NK-92 (cell line): Measurements from ENCODE around the gene FAF1.
"Not testable (repeated sequence)": the region's sequence is repeated elsewhere in the genome, so short reads cannot be mapped to it uniquely, and the experiment has no call there.

ENCODE experiments used
- DNase-seq: peaks from one replicate; lab custom pipeline; 2025; ENCODE audit not compliant: unreplicated experiment; lab: John Stamatoyannopoulos, UW

The FAF1 gene

DNA sequence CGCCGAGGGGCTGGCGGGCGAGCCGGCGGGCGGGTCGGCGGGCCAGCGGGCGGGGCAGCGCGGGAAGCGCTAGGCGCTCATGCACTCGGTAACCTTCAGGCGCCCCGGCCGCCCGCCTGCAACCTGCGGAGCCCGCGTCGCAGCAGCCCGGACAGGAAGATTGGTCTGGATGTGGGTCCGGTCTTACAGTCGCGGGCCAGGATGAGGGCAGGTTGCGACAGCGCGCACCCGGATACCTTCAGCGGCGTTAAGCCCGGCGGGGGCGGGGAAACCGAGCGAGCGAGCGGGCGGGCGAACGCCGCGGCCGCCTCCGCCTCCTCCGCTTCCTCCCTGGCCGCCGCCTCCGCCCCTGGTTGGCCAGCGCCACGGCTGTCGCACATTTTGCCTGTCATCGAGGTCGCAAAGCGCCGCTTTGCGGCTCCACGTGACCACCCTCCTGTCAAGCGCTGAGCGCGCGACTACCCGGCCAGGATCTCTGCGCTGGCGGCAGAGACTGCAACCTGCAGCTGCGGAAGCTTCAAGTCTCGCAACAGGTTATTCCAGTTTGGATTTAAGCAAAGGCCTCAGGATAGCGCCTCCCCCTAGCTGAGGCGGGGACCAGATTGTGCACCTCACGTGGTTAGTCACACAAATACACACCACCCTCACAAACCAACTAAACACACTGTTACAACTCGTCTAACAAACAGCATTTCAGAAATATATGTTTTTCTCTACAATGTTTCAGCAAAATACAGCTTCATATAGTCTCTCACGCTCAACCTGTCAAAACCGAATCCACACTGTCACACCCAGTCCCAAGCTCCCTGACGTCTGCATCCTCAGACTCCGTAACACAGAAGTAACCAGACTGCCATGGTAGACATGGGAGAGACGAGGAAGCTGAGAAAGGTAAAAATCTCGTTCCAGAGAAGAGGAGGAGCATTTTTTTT is at the start of gene FAF1:
FAF1 (minus strand) TSS at position 355 of the 932 bp plus-strand sequence. CDS start 456 bp downstream, outside the sequence.
- peak; percentile 87 for DNase-seq

DNA sequence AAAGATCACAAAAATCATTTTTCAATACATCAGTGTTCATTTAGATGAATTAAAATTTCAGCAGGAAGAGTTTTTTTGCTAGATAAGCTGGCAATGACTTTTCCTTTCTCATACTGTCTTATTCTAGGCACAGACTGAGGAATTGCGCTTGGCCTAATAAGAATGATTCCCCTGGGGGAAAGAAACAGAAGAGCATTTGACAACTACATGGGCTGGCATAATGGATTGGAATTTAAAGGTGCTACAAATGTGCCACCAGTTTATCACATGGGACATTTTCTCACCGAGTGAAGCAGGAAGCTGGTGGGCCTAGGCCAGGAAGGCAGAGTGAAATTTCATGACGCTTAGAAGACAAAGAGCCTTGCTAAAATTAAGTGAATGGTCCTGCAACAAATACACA is 49.3 kb upstream of the FAF1 start:
- no peak for DNase-seq

DNA sequence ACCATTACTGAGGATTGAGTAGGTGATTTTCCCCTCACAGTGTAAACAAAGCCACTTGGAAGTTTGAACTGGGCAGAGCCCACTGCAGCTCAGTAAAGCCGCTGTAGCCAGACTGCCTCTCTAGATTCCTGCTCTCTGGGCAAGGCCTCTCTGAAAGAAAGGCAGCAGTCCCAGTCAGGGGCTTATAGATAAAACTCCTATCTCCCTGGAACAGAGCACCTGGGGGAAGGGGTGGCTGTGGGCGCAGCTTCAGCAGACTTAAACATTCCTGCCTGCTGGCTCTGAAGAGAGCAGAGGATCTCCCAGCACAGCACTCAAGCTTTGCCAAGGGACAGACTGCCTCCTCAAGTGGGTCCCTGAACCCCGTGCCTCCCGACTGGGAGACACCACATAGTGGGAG is 45.5 kb upstream of the FAF1 start:
- DNase-seq = not testable (repeated sequence)

- DNase-seq = no peak
Measured at GRCh38 chr1:51002516-51002915, 42.4 kb upstream of the FAF1 start.

DNA sequence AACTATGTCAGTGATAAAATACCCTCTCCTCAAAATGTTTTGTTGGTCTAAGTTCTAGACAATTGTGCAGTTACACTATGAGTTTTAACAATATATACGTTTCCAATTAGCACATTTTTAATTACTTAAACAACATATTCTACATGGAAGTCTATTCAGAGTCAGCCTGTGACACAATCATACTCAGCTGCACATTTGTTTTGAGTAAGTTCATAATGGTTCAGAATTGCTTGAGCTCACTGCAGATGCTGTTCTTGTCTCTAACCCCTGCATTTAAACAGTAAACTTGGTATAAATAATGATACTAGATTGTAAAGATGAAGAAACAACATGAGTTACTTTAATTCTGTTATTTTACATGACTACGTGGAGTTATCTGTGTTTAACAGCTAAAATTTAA is 40.6 kb upstream of the FAF1 start:
- DNase-seq = no peak

DNA sequence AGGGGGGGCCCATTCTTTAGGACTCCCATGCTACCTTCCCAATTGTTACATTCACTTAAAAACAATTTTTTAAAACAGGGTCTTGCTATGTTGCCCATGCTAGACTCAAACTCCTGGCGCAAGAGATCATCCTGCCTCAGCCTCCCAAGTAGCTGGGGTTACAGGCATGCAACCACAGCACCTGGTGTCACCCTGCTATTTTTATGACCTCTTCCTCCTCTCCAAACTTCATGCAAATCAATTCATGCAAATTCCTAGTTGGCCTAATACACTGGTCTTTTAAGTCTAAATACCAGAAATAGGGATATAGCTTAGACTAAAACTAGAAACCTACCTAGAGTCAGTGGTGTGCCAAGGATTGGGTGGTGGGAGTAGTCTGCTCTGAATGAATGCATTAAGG is 40.1 kb upstream of the FAF1 start:
- no peak for DNase-seq

GRCh38 chr1:50999375-50999774 is 39.3 kb upstream of the FAF1 start:
- DNase-seq = not testable (repeated sequence)

DNA sequence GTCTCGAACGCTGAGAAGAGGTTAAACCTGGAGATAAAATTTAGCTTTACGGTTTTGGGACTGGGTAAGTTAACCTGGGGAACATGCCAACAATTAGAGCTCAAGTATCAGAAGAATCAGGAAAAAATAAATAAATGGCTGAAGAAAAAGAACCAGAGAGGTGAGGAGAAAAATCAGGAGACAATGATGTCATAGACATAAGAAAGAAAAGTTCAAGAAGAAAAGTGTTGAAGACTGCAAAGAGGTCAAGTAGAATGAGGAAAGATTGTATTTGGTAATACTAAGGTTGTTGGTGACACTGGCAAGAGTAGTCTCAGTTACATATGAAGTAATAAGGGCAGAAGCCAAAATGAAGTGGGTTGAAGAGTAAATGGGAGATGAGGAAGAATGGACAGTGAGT is 36.0 kb upstream of the FAF1 start:
- DNase-seq = no peak

DNA sequence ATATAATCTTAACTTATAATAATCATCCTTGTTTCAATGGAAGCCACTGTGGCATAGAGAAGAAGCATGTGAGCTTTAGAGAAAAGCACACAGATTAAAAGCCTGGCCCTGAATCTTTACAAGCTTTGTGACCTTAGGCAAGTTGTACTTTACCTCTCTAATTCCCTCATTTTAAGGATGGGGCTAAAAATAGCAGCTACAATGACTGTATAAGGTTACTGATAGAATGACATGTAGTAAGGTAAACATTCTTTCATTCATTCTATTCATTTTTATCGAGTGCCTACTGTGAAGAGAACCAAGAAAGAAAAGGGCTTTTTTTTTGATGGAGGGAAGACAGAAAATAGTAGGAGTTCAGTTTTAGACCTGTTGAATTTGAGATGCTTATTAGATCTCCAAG is 35.6 kb upstream of the FAF1 start:
- no peak for DNase-seq

- no peak for DNase-seq
Measured at GRCh38 chr1:50994997-50995396, 34.9 kb upstream of the FAF1 start.

GRCh38 chr1:50993645-50994044 is 33.6 kb upstream of the FAF1 start:
- DNase-seq = no peak

GRCh38 chr1:50992532-50993318 is 32.7 kb upstream of the FAF1 start:
- DNase-seq = no peak

DNA sequence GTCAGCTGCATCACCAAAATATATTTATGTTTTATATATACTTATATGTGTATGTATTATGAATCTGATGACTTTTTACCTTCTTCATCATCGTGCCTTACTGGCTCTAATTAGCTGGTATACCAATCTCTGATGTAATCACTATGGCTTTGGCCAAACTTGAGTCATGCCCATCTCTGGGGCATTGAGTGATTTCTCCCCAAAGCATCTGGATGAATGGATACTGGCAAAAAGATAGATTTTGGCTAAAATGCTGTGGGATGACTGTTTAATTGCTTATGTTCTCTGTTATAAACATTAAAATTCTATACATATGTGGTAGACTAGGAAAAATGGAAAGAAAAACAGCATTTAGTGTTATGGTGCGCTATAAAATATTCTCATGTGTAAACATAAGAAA is 29.6 kb upstream of the FAF1 start:
- DNase-seq = no peak

GRCh38 chr1:50986653-50987052 is 26.6 kb upstream of the FAF1 start:
- DNase-seq = no peak

- DNase-seq = no peak
Measured at GRCh38 chr1:50985094-50985493, 25.0 kb upstream of the FAF1 start.

GRCh38 chr1:50983219-50983802 is 23.2 kb upstream of the FAF1 start:
- DNase-seq = no peak

DNA sequence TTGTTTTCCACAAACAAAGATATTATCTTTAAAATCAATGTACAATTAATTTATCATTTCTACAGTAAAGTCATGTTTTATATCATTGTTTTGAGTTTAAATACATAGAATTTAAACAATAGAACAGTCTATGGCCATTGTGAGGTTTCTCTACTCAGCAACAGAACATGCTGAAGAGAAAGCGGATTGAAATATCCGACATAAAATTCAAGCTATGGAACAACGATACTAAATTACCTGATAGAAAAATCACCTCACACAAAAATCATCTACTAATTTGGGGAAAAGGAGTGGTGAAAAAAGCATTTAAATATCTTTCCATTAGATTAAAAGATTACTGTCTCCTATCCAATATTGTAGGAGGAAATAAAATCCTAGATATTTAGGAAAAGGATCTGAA is 22.5 kb upstream of the FAF1 start:
- DNase-seq = no peak

DNA sequence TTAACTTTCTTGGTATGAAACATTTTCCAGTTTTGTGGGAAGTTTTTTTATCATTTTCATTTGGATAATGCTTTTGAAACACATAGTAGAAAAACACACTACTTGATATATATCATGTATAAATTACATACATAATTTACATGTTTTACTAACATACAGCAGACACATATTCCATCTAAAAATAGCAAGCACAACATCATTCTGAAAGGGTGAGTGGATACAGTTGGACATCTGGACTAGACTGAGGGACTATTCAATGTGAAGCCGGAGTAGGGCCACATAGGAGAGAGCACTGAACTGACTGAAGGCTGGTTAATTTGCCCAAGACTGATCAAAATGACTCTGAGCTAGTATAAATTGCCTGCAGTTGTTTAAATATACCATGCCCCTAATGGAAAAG is 21.7 kb upstream of the FAF1 start:
- DNase-seq = no peak

DNA sequence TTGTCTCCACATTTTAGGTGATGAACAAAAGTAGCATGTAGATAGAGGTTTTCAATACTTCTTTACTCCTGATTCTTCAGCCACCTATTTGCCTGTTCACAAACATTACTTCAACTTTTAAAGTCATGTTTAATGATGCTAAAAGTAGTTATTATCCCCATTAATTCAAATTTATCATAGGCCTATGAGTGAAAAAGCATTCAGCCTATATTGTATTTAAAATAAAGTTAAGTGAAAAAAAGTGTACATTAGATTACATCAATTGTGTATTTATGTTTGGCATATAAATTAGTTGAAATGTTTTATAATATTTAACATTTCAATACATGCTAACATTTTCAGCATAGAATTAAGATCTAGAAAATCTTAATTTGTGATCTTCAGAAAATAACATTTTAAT is 20.4 kb upstream of the FAF1 start:
- DNase-seq = no peak

GRCh38 chr1:50979937-50980336 is 19.9 kb upstream of the FAF1 start:
- DNase-seq = no peak

DNA sequence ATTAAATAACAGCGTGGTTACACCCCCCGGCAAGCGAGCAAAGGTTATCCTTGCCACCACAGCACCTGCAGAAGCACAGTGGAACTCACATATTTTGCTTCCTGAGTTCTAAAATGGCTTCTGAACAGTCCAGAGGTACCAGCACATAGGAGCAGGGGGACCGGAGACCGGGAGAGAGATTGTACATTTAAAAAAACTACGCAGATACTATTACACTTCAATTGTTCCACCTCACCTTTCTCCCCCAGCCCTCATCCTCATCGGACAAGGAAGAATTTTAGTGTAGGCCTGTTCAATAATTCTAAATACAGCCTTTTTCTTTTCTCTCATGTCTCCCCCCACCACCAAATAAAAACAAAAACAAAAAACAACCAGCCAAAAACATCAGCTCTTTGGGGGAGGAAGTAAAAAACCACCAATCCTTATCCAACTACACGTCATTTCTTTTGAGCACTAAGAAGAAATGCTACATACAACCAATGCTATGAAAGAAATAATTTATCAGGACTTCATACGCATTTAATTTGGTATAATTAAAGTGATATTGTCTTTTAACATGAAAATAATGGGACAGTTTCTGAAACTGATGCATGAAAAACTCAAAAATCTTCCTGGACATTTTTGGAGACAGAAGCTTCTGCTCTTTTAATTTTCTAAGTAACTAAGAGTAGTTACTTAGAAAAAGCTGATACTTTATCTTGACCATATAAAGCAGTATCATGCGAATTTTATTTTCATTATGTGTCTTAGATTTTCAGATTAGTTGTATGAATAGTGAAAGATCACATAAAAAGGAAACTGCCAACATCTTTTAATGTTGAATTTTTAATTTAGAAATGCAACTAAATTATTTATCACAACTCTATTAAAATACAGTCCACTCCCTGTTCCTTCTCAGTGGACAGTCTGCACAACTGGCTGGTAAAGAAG is 19.1 kb upstream of the FAF1 start:
- DNase-seq = no peak
